Activated naive CD4-positive, alpha-beta T cell (primary cell): Measurements from ENCODE around the gene ARHGEF18.

ENCODE experiments used
- DNase-seq, 4 experiments: peaks; one replicate each; lab custom pipeline; 2025; lab: John Stamatoyannopoulos, UW

Gene ARHGEF18

GRCh38 chr19:7385062-7385461 is 36.3 kb downstream of the ARHGEF18 start:
- no peak for DNase-seq

- DNase-seq = no peak
Measured at GRCh38 chr19:7386308-7386707, 37.6 kb downstream of the ARHGEF18 start.

- no peak for DNase-seq
Measured at GRCh38 chr19:7386769-7387168, 38.0 kb downstream of the ARHGEF18 start.

GRCh38 chr19:7391218-7391670 is 42.5 kb downstream of the ARHGEF18 start:
- DNase-seq = no peak

- no peak for DNase-seq
Measured at GRCh38 chr19:7393459-7393858, 44.7 kb downstream of the ARHGEF18 start.

GRCh38 chr19:7393939-7394730 is 45.4 kb downstream of the ARHGEF18 start:
- DNase-seq = no peak

- DNase-seq = peak; percentile 78 to 84 (median 80)
Measured at GRCh38 chr19:7394731-7395359, 46.1 kb downstream of the ARHGEF18 start.

- no peak for DNase-seq
Measured at GRCh38 chr19:7395360-7396066, 46.8 kb downstream of the ARHGEF18 start.

- no peak for DNase-seq
Measured at GRCh38 chr19:7397687-7398086, 49.0 kb downstream of the ARHGEF18 start.
